Left ventricle myocardium inferior (tissue), 1 donor: Measurements from ENCODE around the gene GMEB2. TPM values are rescaled to one million over a fixed set of nuclear protein-coding genes. Genes with fewer than 3 reads are reported as not detected.

Source experiments
- DNase-seq: peaks from one replicate; pipeline ENCODE4 v3.0.0-alpha.2; 2020
- H3K27ac ChIP-seq: fragments of 200-600 bp; replicated peaks from 2 replicates; pipeline ENCODE4 v1.8.0; 2021
- H3K27me3 ChIP-seq: fragments of 200-600 bp; 2 replicates; pipeline ENCODE4 v1.8.0; 2021; ENCODE audit warnings: low read depth
- H3K36me3 ChIP-seq: fragments of 200-600 bp; 2 replicates; pipeline ENCODE4 v1.8.0; 2021
- H3K4me1 ChIP-seq: fragments of 200-600 bp; 2 replicates; pipeline ENCODE4 v1.8.0; 2021
- H3K4me3 ChIP-seq: fragments of 200-600 bp; 2 replicates; pipeline ENCODE4 v1.8.0; 2021; ENCODE audit warnings: mild to moderate bottlenecking, moderate library complexity
- H3K9me3 ChIP-seq: fragments of 200-600 bp; replicated peaks from 2 replicates; pipeline ENCODE4 v1.8.0; 2021
- intact Hi-C: fragments of 100-400 bp; cut with micrococcal nuclease; formaldehyde crosslinking; loops from one replicate; pipeline ENCODE4 v1.11.0; 2022
- total RNA-seq: library from RNA; stranded (reverse); fragmentation: NEBNext Ultra II Directional; extraction: Animal tissue kit (Norgen Biotek cat#: 25700); gene quantifications from one replicate; pipeline ENCODE4 v1.2.1, GENCODE V29; 2021
- TF ChIP-seq, protein P1 (sequence below): fragments of 200-600 bp; IDR thresholded peaks from 2 replicates; pipeline ENCODE4 v1.8.0; 2021; ENCODE audit warnings: antibody characterized with exemption, mild to moderate bottlenecking, borderline replicate concordance
- donor health status: DM: no; HTN: yes; CAD: no; lungs with severe emphysema.

Gene GMEB2
- total RNA-seq, 1 donor from 2014 or later, result 5.3 TPM

DNA sequence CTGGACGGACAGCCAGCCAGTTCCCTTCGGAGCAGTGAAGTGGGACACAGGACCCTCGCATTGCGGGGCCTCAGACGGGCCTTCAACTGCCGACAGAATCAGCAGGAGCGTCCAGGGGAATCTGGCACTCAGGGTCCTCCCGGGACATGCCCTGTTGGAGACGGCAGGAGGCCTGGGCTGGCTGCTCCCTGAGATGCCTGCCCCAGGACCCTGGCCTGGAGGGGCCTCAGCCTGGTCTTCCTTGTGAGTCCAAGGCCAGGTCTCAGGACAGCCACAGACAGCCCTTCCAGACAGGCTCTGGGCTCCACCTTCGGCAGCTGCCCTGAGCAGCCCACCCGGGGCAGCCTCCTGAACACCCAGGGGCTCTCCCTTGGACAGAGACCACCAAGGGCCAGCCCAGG lies 38.3 kb downstream of the GMEB2 start:
- H3K9me3 ChIP-seq, result no peaks in the 10 kb centered on the region
- H3K27me3 ChIP-seq, result no peaks in the 10 kb centered on the region
- H3K4me1 ChIP-seq, result peaks cover 10% of the 10 kb centered on the region
- no peak overlapping the region for H3K27ac ChIP-seq
- no peak for DNase-seq
- H3K4me3 ChIP-seq, result no peak overlapping the region
- intact Hi-C loops, result no loop called here
- peaks cover 56% of the 10 kb centered on the region for H3K36me3 ChIP-seq
- TF ChIP-seq, protein P1, sequence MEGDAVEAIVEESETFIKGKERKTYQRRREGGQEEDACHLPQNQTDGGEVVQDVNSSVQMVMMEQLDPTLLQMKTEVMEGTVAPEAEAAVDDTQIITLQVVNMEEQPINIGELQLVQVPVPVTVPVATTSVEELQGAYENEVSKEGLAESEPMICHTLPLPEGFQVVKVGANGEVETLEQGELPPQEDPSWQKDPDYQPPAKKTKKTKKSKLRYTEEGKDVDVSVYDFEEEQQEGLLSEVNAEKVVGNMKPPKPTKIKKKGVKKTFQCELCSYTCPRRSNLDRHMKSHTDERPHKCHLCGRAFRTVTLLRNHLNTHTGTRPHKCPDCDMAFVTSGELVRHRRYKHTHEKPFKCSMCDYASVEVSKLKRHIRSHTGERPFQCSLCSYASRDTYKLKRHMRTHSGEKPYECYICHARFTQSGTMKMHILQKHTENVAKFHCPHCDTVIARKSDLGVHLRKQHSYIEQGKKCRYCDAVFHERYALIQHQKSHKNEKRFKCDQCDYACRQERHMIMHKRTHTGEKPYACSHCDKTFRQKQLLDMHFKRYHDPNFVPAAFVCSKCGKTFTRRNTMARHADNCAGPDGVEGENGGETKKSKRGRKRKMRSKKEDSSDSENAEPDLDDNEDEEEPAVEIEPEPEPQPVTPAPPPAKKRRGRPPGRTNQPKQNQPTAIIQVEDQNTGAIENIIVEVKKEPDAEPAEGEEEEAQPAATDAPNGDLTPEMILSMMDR, result no peak

DNA sequence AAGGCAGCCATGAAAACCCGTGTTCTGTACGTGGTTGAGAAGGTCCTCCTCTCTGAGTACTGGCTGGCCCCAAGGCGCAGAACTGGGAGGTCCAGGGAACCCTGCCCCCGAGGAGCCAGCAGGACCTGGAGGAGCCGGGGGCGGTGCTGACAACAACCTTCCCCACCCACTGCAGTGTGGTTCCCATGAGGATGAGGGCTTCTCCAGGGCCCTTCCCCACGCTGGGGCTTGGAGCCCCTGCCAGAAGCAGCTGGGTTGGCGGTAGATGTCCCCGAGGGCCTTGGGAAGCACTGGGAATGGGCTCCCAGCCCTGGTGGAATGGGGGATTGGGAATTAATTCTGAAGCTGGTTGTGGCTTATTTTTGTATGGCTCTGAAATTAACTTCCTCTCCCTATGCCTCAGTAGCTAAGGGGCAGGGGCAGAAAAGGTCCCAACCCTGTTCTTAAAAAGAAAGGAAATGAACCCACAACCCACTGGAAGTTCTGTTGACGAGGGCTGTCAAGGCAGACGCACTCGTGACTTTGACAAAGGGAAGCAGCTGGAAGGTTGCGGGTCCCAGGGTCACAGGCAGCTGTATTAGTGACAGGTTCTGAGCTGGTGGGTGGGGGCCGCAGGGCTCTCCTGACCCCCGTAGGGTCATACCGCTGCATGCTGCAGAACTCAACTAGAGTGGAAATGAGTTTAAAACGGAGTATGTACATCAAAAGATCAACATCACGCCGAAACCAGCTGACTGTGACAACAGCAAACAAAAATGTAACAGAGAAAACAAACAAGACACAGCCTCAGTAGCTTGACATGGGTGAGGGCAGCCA lies 38.9 kb downstream of the GMEB2 start:
- TF ChIP-seq, protein P1, result no peak
- intact Hi-C loops, result no loop called here
- Histone ChIP-seq H3K36me3 (peaks cover 50% of the 10 kb centered on the region), H3K4me1 (peaks cover 10% of the 10 kb centered on the region), H3K4me3 (no peak overlapping the region), H3K9me3 (no peaks in the 10 kb centered on the region), H3K27ac (peak overlapping the region; percentile 16), H3K27me3 (no peaks in the 10 kb centered on the region)
- DNase-seq, result no peak

DNA sequence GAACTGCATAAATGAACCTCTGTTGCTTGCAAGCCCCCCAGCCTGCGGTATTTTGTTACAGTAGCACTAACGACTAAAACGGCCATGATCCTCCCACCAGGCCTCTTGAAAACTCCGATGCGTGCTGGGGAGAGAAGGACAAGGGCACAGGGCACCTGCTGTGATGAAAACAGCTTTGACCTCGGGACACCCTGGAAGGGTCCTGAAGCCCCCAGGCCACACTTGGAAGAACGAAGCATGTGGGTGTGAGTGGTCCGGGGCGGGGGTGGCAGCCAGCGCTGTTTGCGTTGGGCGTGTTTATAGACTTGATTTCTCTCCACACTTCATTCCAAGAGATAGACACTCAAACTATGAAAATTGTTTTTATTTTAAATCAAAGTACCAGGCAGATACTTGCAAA lies 39.6 kb downstream of the GMEB2 start:
- Histone ChIP-seq H3K27ac (no peak overlapping the region), H3K9me3 (no peaks in the 10 kb centered on the region), H3K36me3 (peaks cover 42% of the 10 kb centered on the region), H3K4me1 (peaks cover 10% of the 10 kb centered on the region), H3K27me3 (no peaks in the 10 kb centered on the region), H3K4me3 (no peak overlapping the region)
- TF ChIP-seq, protein P1, result no peak
- DNase-seq, result no peak
- intact Hi-C loops, result no loop called here

DNA sequence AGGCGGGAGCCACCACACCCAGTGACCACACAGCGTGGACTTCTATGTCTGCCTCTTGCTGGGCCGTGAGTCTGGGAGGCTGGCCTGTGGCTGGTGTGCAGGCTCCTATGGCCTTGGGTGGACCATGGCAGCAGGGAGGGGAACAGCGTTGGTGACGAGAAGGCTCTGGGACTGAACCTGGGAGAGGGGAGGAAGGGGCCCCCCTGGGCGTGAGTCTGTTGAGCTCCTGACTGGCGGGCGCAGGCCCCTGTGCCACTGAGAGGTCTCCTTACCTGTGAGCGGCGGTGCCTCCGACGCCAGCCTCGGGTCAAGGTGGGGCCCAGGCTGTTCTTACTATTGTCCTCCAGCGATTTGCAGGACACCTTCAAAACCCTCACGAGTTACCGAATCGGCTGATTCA lies 40.1 kb downstream of the GMEB2 start:
- H3K4me3 ChIP-seq, result no peak overlapping the region
- peaks cover 38% of the 10 kb centered on the region for H3K36me3 ChIP-seq
- TF ChIP-seq, protein P1, result no peak
- intact Hi-C loops, result no loop called here
- H3K27ac ChIP-seq, result no peak overlapping the region
- no peaks in the 10 kb centered on the region for H3K27me3 ChIP-seq
- DNase-seq, result no peak
- H3K4me1 ChIP-seq, result peaks cover 10% of the 10 kb centered on the region
- no peaks in the 10 kb centered on the region for H3K9me3 ChIP-seq

DNA sequence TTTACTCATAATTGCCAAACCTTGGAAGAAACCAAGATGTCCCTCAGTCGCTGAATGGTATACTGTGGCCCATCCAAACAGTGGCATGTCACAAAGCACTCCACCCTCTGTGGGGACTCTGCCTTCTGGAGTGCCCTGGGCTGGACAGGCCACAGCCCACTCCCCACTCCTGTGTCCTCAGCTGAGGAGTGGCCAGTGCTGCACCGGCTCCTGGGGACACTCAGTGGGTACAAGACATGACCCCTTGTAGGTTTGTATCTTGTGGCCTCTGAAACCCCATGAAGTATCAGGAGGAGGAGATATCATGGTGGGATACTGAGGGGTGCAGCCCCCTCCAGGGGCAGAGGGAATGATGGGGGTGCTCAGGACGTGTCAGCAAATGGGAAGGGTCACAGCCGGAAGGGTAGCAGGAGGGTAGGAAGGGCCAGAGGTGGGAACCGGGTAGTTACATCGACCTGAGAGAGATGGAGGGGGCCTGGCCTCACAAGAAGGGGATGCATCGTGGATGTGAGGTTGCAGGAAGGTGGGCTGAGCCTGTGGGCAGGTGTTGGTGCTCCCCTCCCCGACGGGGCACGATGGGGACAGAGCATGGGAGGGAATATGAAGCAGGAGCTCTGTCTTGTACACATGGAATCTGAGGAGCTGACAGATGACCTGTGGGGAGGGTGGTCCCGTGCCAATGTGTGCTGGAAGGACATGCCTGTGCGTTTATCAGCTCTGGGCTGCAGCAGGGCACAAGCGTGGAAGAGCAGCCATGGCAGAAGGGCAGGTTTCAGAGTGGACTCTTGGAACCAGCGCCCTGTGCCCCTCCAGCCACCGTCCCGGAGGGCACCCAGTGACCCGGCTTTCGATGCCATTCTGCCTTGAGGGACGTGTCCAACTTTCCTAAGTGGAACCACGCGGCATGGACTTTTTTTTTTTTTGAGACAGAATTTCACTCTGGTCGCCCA lies 41.0 kb downstream of the GMEB2 start:
- intact Hi-C loops, result no loop called here
- no peaks in the 10 kb centered on the region for H3K9me3 ChIP-seq
- peaks cover 10% of the 10 kb centered on the region for H3K4me1 ChIP-seq
- peaks cover 29% of the 10 kb centered on the region for H3K36me3 ChIP-seq
- no peak overlapping the region for H3K27ac ChIP-seq
- H3K4me3 ChIP-seq, result no peak overlapping the region
- TF ChIP-seq, protein P1, result no peak
- DNase-seq, result no peak
- no peaks in the 10 kb centered on the region for H3K27me3 ChIP-seq
